Vagina (tissue), 2 donors: Measurements from ENCODE around the gene DMAP1.

Experiments
- CTCF ChIP-seq, 3 experiments: fragments of 450-650 bp in 2 of 3; fragments of 200-600 bp in 1 of 3; sonication (generic) in 1 of 3; IDR thresholded peaks; one replicate each; pipeline ENCODE4 v1.5.1; 2017 to 2019; ENCODE audit warnings: antibody characterized with exemption in 3 of 3, mild to moderate bottlenecking in 2 of 3, moderate library complexity in 2 of 3
- POLR2AphosphoS5 ChIP-seq, 2 donors: sonication (generic); formaldehyde crosslinking; IDR thresholded peaks; one replicate each; pipeline ENCODE4 v1.9.0; 2017; ENCODE audit warnings: antibody characterized with exemption in 2 of 2, mild to moderate bottlenecking in 2 of 2, low read depth in 1 of 2; ENCODE audit not compliant: insufficient read depth in 1 of 2

- TF ChIP-seq CTCF (IDR thresholded peaks at IDR 0.05) (no peak), POLR2AphosphoS5 (IDR thresholded peaks at IDR 0.05; ENCODE audit: insufficient read depth in 1 of 2, low read depth in 1 of 2) (no peak)
Observed at GRCh38 chr1:44223187-44223610, 9.9 kb downstream of the DMAP1 start.
